GM21367 (cell line): ENCODE data around the gene DNAJC16.

Experiments used
- ATAC-seq: cut with Tn5 transposase; IDR thresholded peaks from one replicate; pipeline ENCODE4 v1.9.1; 2021; ENCODE audit not compliant: unreplicated experiment

DNAJC16 gene

DNA sequence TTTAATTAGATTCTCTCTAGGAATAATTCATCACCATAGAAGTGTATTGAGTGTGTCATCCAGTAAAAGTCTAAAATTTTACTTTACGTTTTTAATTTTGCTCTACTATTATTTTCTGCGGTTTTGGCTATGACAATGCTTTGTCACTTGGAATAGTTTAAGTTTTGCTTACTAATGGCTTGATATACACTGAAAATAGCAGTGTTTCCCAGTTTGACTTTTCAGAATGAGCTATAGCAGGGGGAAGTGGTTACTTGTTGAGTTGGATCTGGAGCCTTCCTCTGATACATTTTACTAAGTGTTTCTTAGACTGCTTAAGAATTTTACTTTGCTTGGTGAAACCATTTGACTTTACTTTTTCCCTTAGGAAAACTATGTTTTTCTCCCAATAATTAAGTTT, 5.0 kb downstream of the DNAJC16 start:
- ATAC-seq, result no peak

GRCh38 chr1:15538771-15539170, 12.1 kb downstream of the DNAJC16 start:
- ATAC-seq, result no peak

GRCh38 chr1:15540186-15540585, 13.5 kb downstream of the DNAJC16 start:
- no peak for ATAC-seq

GRCh38 chr1:15541231-15541792, 14.7 kb downstream of the DNAJC16 start:
- ATAC-seq, result no peak

DNA sequence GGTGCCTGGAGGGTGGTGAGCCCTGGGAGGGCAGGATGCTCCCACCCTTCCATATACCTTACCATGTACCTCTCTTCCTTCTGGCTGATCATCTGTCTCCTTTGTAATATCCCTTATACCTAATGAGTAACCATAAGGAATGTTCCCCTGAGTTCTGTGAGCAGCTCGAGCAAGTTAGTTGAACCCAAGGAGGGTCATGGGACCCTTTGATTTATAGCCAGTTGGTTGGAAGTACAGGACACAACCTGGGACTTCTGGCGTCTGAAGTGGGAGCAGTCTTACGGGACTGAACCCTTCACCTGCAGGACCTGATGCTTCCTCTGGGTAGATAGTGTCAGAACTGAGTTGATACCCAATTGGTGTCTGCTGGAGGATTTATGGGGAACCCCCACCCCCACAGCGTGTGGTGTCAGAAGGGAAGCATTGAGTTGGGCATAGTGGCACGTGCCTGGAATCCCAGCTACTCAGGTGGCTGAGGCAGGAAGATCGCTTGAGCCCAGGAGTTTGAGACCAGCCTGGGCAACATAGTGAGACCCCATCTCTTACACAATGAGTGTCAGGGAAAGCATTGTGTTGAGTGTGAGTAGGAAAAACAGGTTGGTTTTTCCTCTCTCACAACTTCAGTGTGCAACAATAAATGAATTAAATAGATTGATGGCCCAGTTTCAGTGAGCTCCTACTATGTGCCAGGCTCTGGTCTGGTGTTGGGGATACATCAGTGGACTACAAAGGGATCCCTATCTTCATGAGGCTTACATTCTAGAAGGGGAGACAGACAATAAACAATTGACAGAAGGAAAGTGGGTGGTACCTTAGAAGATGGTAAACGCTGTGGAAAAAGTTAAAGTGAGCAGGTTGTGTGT, 16.0 kb downstream of the DNAJC16 start:
- ATAC-seq, result no peak

DNA sequence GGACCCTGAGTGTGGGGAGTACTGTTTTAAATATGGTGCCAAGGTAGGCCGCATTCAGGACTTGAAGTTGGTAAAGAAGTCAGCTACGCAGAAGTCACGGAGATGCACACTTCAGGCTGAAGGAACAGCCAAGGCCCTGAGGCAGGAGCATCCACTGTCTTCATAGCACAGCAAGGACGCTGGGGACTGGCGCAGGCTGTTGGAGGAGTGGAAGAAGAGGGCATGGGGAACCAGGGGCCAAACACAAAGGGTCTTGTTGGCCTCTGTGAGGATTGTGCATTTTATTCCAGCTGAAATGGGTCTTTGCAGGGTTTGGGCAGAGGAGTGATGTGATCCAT, 16.6 kb downstream of the DNAJC16 start:
- no peak for ATAC-seq

DNA sequence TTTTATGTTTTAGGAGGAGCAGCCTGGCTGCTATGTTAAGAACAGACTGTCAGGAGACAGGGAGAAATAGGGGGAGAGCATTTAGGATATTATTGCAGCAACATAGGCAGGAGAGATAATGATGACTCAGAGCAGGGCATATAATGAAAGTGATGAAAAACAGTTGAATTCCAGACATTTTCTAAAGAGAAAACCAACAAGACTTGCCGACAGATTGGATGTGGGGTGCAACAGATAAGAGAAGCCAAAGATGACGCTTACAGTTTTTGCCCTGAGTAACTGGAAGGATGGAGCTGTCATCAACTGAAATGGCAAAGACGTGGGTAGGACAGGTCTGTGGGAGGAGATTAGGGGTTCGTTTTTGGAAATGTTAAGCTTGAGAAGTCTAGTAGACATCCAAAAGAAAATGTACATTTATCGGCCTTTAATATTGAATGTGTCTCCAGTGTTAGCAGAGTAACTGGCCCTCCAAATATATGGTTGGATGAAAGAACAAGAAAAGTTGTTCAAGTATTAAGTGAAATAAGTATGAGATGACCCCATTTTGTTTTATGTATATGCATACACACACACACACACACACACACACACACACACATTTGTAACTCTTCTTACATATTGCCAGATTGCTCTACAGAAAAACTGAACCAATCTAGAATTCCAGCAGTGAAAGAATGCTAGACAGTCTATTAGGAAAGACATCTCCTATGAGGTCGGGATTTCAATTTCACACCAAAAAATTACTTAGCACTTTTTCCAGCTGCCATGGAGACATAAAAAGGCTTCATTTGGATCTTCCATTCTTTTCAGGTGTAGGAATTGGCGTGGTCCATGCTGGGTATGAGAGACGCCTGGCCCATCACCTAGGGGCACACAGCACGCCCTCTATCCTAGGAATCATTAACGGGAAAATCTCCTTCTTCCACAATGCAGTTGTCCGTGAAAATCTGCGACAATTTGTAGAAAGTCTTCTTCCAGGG, 17.2 kb downstream of the DNAJC16 start:
- no peak for ATAC-seq

DNA sequence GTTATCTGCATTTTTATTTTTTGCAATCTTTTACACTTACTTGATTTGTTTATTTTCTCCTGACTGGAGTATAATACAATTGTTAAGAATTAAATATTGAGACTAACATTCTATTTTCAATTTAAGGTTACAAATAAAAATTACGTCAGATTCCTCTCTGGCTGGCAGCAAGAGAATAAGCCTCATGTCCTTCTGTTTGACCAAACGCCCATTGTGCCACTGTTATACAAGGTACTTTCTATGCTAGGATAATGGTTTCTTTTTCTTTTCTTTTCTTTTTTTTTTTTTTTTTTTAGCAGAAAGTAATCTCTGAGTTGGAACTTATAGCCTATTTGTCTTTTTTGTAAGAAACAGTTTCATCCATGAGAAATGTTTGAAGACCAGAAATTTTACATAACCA, 20.0 kb downstream of the DNAJC16 start:
- ATAC-seq, result no peak

GRCh38 chr1:15550573-15550972, 23.9 kb downstream of the DNAJC16 start:
- no peak for ATAC-seq

DNA sequence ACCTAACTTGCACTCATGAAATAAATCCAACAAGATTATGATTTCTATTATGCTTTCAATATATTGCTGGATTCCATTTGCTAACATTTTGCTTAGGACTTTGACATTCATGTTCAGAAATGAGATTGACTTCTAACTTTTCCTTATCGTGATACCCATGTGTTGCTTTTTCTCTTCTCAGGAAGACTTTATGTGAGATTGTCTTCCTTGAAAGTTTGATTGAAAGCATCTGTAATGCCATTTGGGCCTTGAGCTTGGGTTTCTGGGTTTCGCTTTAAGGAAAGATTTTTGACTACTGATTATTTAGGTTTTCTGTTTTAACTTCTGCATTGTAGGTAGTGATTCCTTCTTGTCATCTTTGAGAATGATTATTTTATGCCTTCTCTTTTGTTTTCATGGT, 30.4 kb downstream of the DNAJC16 start:
- ATAC-seq, result no peak

DNA sequence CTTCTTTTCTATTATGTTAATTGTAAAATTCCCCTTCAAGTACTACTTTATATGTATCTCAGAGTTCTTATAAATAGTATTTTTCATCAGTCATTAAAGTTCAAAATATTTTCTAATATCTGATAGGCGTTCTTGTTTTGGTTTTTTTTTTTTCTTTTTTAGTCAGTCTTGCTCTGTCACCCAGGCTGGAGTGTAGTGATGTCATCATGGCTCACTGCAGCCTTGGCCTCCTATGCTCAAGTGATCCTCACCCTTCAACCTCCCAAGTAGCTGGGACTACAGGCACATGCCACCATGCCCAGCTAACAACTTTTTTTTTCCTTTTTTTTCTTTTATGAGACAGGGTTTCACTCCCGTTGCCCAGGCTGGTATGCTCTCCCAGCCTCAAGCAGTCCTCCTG, 30.9 kb downstream of the DNAJC16 start:
- no peak for ATAC-seq

DNA sequence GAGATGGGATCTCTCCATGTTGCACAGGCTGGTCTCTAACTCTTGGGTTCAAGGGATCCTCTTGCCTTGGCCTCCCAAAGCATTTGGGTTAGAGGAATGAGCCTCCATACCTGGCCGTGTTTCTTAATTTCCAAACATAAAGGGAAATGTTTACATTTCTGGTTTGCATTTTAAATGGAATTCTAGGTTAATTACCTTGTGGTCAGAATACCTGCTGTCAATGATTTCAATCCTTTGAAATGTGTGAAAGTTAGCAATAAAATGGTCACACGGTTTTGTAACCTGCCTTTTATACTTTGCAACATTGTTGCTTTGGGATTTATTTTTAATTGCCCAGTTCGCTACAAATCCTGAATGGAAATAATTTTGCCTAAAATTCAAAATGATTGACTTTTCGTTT, 31.9 kb downstream of the DNAJC16 start:
- ATAC-seq, result no peak

GRCh38 chr1:15559189-15559810, 32.7 kb downstream of the DNAJC16 start:
- no peak for ATAC-seq

- ATAC-seq, result no peak
These were observed 41.9 kb downstream of the DNAJC16 start for GRCh38 chr1:15568387-15569073.

- ATAC-seq, result no peak
These were observed 44.2 kb downstream of the DNAJC16 start for GRCh38 chr1:15570861-15571260.

- no peak for ATAC-seq
These were observed 44.6 kb downstream of the DNAJC16 start for GRCh38 chr1:15571266-15571665.

DNA sequence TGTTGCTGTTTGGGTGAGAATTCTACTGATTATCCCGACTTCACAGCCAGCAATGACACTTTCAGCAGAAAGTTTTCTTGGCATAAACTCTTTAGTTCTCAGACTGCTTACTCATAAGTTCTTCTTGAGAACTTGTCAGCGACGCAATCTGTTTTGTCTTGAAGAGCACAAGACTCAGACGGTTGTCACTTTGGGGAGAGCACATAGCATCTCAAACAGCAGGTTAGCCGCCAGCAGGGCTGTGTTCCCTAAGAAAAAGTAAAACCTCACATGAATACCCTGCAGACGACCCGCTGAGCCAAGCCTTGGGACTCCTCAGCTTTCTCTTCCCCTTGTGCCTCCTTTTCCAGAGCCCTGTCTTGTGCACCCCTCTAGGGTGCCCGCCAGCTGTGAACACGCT, 46.8 kb downstream of the DNAJC16 start:
- ATAC-seq, result no peak

DNA sequence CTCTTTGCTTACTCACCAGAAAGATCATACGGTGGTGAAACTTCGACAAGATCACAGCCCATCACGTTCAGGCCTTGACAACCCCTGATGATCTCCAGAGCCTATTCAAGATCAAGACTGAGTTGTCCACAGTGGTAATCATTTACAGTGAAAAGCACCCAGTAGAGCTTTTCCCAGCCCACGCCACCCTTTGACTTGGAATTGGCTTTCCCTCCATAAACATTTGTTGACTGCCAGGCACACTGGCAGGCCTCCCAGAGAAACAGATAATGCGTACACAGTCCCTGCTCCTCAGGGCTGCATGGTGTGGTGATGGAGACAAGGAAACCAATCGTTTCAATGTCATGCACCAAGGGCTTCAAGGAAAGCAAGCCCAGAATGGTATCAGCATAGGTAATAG, 48.1 kb downstream of the DNAJC16 start:
- ATAC-seq, result no peak

- no peak for ATAC-seq
These were observed 49.0 kb downstream of the DNAJC16 start for GRCh38 chr1:15575549-15576150.

DNA sequence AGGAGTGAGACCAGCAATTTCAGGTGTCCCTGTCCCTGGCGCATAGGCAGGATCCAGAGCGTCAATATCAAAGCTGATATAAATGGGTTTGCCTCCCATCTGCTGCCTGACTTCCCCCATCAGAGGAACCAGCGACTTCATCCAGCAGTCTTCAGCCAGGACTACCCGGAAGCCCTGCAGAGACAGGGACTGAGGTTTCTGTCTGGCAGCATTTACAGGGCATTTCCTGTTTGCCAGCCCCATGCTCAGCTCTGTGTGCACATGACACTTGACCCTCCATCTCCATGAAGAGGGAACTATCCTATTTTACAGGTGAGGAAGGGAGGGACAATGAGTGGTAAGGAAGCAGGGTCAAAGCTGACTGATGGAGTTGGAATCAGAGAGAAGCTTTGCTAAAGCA, 51.0 kb downstream of the DNAJC16 start:
- ATAC-seq, result no peak
